Activated CD8-positive, alpha-beta T cell treated with anti-CD3 and anti-CD28 coated beads for 36 hours (primary cell): ENCODE measurements around the gene EFHC1. TPM values are rescaled to one million over a fixed set of nuclear protein-coding genes. Genes with fewer than 3 reads are reported as not detected.

Experiments
- ATAC-seq: fragments of 200-7000 bp; cut with Tn5 transposase; one replicate; pipeline ENCODE4 v1.10.0; 2021; ENCODE audit warnings: mild to moderate bottlenecking, moderate library complexity
- CTCF ChIA-PET: fragments of 350-600 bp; sonication (Branson Sonifier 250); formaldehyde crosslinking; loops from one replicate; lab custom pipeline; 2021; ENCODE audit warnings: antibody characterized with exemption; lab: Charles Lee
- POLR2A ChIA-PET: fragments of 350-600 bp; sonication (Branson Sonifier 250); formaldehyde crosslinking; loops from one replicate; lab custom pipeline; 2021; ENCODE audit warnings: antibody characterized with exemption; lab: Charles Lee
- DNase-seq: peaks from one replicate; pipeline ENCODE4 v3.0.0-alpha.2; 2020
- H3K27ac Mint-ChIP-seq: one replicate; pipeline ENCODE4 v1.8.0; 2021; ENCODE audit warnings: mild to moderate bottlenecking, mixed read lengths
- H3K27me3 Mint-ChIP-seq: one replicate; pipeline ENCODE4 v1.8.0; 2021; ENCODE audit warnings: mixed read lengths
- H3K36me3 Mint-ChIP-seq: one replicate; pipeline ENCODE4 v1.8.0; 2021; ENCODE audit warnings: low read depth, mixed read lengths
- H3K4me1 Mint-ChIP-seq: one replicate; pipeline ENCODE4 v1.8.0; 2021; ENCODE audit warnings: low read depth, mixed read lengths
- H3K4me3 Mint-ChIP-seq: one replicate; pipeline ENCODE4 v1.8.0; 2021; ENCODE audit warnings: mild to moderate bottlenecking, moderate library complexity, mixed read lengths
- H3K9me3 Mint-ChIP-seq: one replicate; pipeline ENCODE4 v1.8.0; 2021; ENCODE audit warnings: mixed read lengths
- CTCF ChIP-seq: fragments of 200-600 bp; IDR thresholded peaks from one replicate; pipeline ENCODE4 v1.8.0; 2022; ENCODE audit warnings: antibody characterized with exemption, mild to moderate bottlenecking
- intact Hi-C: fragments of 100-400 bp; cut with micrococcal nuclease; formaldehyde crosslinking; loops from one replicate; pipeline ENCODE4 v1.10.0; 2022
- total RNA-seq, 2 experiments: library from RNA; stranded (reverse); gene quantifications; one replicate each; pipeline ENCODE4 v1.2.3, GENCODE V29; 2021

Gene EFHC1
- total RNA-seq, 2 experiments from 2014 or later: 1.9 to 2.1 TPM

- intact Hi-C loops: no loop called here
- peaks cover 59% of the 10 kb centered on the region for H3K4me1 Mint-ChIP-seq
- no peak for ATAC-seq
- CTCF ChIA-PET: interaction anchor here (0.6 to 11.2 kb wide), 29 partner anchors 9 to 263 kb away, joined by 3 to 201 read pairs (median 4); partner anchors contain the start of genes EFHC1, MCM3 and PAQR8
- POLR2A ChIA-PET: interaction anchor here (0.5 to 2.1 kb wide), 8 partner anchors 11 to 136 kb away, joined by 3 to 8 read pairs (median 4); no protein-coding TSS in a partner anchor
- no peak overlapping the region for H3K4me3 Mint-ChIP-seq
- H3K36me3 Mint-ChIP-seq: peaks cover 24% of the 10 kb centered on the region
- peaks cover 2% of the 10 kb centered on the region for H3K9me3 Mint-ChIP-seq
- peak overlapping the region; percentile 78 for H3K27ac Mint-ChIP-seq
- no peak for DNase-seq
- TF ChIP-seq CTCF: no peak
- no peaks in the 10 kb centered on the region for H3K27me3 Mint-ChIP-seq
Observed at GRCh38 chr6:52400313-52401041, 19.7 kb upstream of the EFHC1 start.

- Mint-ChIP-seq H3K27me3 (no peaks in the 10 kb centered on the region), H3K27ac (no peak overlapping the region), H3K4me3 (no peak overlapping the region), H3K36me3 (peaks cover 19% of the 10 kb centered on the region), H3K9me3 (no peaks in the 10 kb centered on the region), H3K4me1 (peaks cover 37% of the 10 kb centered on the region)
- no peak for DNase-seq
- intact Hi-C loops: no loop called here
- TF ChIP-seq CTCF: no peak
- ChIA-PET POLR2A (interaction anchor here (0.6 to 1.5 kb wide), 2 partner anchors 13 to 14 kb away, joined by 3 read pairs; no protein-coding TSS in a partner anchor), CTCF (interaction anchor here (1.4 to 11.2 kb wide), 7 partner anchors 12 to 117 kb away, joined by 4 to 201 read pairs (median 11); partner anchors contain the start of genes MCM3 and PAQR8)
- ATAC-seq: no peak
Observed at GRCh38 chr6:52403086-52403485, 17.1 kb upstream of the EFHC1 start.

GRCh38 chr6:52403627-52404026 is 16.5 kb upstream of the EFHC1 start:
- Mint-ChIP-seq H3K27me3 (no peaks in the 10 kb centered on the region), H3K36me3 (peaks cover 19% of the 10 kb centered on the region), H3K4me3 (no peak overlapping the region), H3K27ac (no peak overlapping the region), H3K9me3 (no peaks in the 10 kb centered on the region), H3K4me1 (peaks cover 33% of the 10 kb centered on the region)
- DNase-seq (no peak), ATAC-seq (no peak)
- POLR2A ChIA-PET: interaction anchor here (1.5 kb wide), 1 partner anchor 13 kb away, joined by 3 read pairs; no protein-coding TSS in a partner anchor
- CTCF ChIA-PET: interaction anchor here (1.5 to 11.2 kb wide), 7 partner anchors 11 to 249 kb away, joined by 6 to 201 read pairs (median 11); partner anchors contain the start of genes MCM3 and PAQR8
- intact Hi-C loops: no loop called here
- TF ChIP-seq CTCF: no peak

GRCh38 chr6:52405243-52405642 is 14.9 kb upstream of the EFHC1 start:
- CTCF ChIA-PET: interaction anchor here (0.8 to 11.2 kb wide), 8 partner anchors 10 to 258 kb away, joined by 3 to 201 read pairs (median 7); partner anchors contain the start of genes MCM3 and PAQR8
- Mint-ChIP-seq H3K9me3 (no peaks in the 10 kb centered on the region), H3K36me3 (peaks cover 19% of the 10 kb centered on the region), H3K27ac (no peak overlapping the region), H3K4me3 (no peak overlapping the region), H3K27me3 (no peaks in the 10 kb centered on the region), H3K4me1 (peaks cover 29% of the 10 kb centered on the region)
- POLR2A ChIA-PET: interaction anchor here (0.8 to 1.4 kb wide), 3 partner anchors 10 to 123 kb away, joined by 3 read pairs; no protein-coding TSS in a partner anchor
- intact Hi-C loops: no loop called here
- TF ChIP-seq CTCF: no peak
- DNase-seq (no peak), ATAC-seq (no peak)

GRCh38 chr6:52407467-52407866 is 12.7 kb upstream of the EFHC1 start:
- ChIA-PET POLR2A (no interaction called here), CTCF (interaction anchor here (0.6 to 1.9 kb wide), 14 partner anchors 9 to 255 kb away, joined by 3 to 8 read pairs (median 4); partner anchors contain the start of genes EFHC1, MCM3 and PAQR8)
- Mint-ChIP-seq H3K9me3 (no peaks in the 10 kb centered on the region), H3K4me1 (peaks cover 19% of the 10 kb centered on the region), H3K27me3 (no peaks in the 10 kb centered on the region), H3K4me3 (no peak overlapping the region), H3K36me3 (peaks cover 19% of the 10 kb centered on the region), H3K27ac (no peak overlapping the region)
- intact Hi-C loops: no loop called here
- peak; percentile 92 for ATAC-seq
- peak; percentile 54 for TF ChIP-seq CTCF
- DNase-seq: peak; percentile 33
